Pancreas (tissue), 10 donors: ENCODE results near the gene SKI. TPM values are rescaled to one million over a fixed set of nuclear protein-coding genes. Genes with fewer than 3 reads are reported as not detected.

Source experiments
- ATAC-seq, 4 donors: fragments of 200-7000 bp; cut with Tn5 transposase; one replicate each; pipeline versions ENCODE4 v1.8.0 to v1.9.1; 2020; ENCODE audit warnings: mild to moderate bottlenecking in 4 of 4, moderate library complexity in 4 of 4
- DNase-seq, 6 donors: peaks; one replicate each; pipeline ENCODE4 v3.0.0-alpha.2; 2020
- FAIRE-seq: peaks from 2 replicates; lab custom pipeline; 2012; peaks lifted over from hg19 to GRCh38; lab: Jason Lieb, UNC
- H3K27ac ChIP-seq, 4 donors: fragments of 200-600 bp; sonication (generic); 1 replicate in 3 of 4; 2 replicates in 1 of 4; pipeline versions ENCODE4 v1.5.0 to v1.8.0; 2020
- H3K27me3 ChIP-seq, 4 donors: fragments of 200-600 bp; one replicate each; pipeline ENCODE4 v1.8.0; 2021
- H3K36me3 ChIP-seq, 3 donors: fragments of 200-600 bp; sonication (generic) in 1 of 3; one replicate each; pipeline versions ENCODE4 v1.5.0 to v1.8.0; 2020 to 2021
- H3K4me1 ChIP-seq, 3 donors: fragments of 200-600 bp; one replicate each; pipeline ENCODE4 v1.8.0; 2021
- H3K4me3 ChIP-seq, 4 donors: fragments of 200-600 bp; sonication (generic) in 2 of 4; one replicate each; pipeline versions ENCODE4 v1.5.0 to v1.8.0; 2020 to 2021
- H3K9me3 ChIP-seq, 4 donors: fragments of 200-600 bp; one replicate each; pipeline ENCODE4 v1.8.0; 2021
- WGBS, 2 donors: extraction: QIAGEN DNeasy Blood & Tissue Kit; methylation state at CpG; one replicate each; pipeline ENCODE4 v1.1.7; 2013; 5-methylcytosine and 5-hydroxymethylcytosine counted together
- intact Hi-C, 3 donors: fragments of 100-400 bp; cut with DNase I; formaldehyde crosslinking; loops; one replicate each; pipeline versions ENCODE4 v1.11.1 to v1.14.2; 2022
- polyA plus RNA-seq, 2 donors: library from polyadenylated mRNA; stranded (reverse); fragments of 200-250 nt; gene quantifications; one replicate each; pipeline ENCODE4 v1.2.3, GENCODE V29; 2013
- total RNA-seq, 6 donors: library from RNA; stranded (reverse); fragmentation: NEBNext Ultra II Directional in 4 of 6; extraction: Animal tissue kit (Norgen Biotek cat#: 25700) in 4 of 6; gene quantifications; one replicate each; pipeline versions ENCODE4 v1.2.1 to v1.2.4, GENCODE V29; 2021 to 2023
- TF ChIP-seq, protein P1 (sequence below), 4 donors: fragments of 200-600 bp; sonication (generic) in 3 of 4; IDR thresholded peaks; one replicate each; pipeline versions ENCODE4 v1.5.0 to v1.8.0; 2021; ENCODE audit warnings: antibody characterized with exemption in 4 of 4
- donor health status: healthy with polysubstance abuse.
- donor health status: DM: no; HTN: no; CAD: no; lungs with moderate emphysema.
- donor health status: DM: no; HTN: no; CAD: no.
- donor health status: control.
- donor health status: control.
- donor health status: Bipolar disorder and iron deficiency.
- donor health status: DM: yes; HTN: yes; CAD: no.
- donor health status: DM: no; HTN: no; CAD: no.
- donor health status: DM: no; HTN: no; CAD: no.
- donor health status: DM: yes; HTN: yes; CAD: no.

Gene SKI
- total and polyA plus RNA-seq, 8 donors, result 8.6 to 27.9 (median 14.0) TPM

DNA sequence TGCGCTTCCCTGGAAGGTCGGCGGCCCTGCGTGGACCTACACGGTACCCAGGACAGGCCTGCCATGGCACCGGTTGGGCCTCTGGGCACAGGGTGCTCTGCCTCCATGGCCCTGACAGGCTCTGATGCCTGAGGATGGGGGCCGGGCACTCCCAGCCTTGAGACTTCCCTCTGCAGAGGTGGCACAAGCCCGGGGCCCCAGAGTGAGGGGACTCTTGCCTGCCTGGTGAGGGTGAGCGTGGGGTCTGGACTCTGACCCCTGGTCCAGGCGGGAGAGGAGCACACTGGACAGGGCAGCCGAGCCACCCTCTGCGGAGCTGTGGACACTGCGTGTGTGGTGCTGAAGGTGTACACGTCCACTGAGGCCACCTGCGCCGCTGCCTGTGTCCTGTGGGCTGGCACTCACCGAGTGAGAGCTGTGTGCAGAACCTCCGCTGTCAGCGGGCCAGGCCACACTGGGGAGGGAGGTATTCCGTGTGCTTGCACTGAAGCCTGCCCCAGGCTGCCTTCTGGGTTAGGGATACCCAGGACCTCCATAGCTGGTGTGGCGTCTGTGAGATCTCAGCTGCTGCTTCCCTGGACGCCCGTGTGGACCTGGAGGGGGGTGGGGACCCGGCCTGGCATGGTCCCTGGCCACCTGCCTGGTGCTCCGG lies 10.4 kb downstream of the SKI start:
- Histone ChIP-seq H3K4me3 (no peak overlapping the region), H3K27me3 (no peaks in the 10 kb centered on the region), H3K27ac (peak overlapping the region in 1 of 4 donors; percentile 3), H3K9me3 (no peaks in the 10 kb centered on the region), H3K4me1 (peaks cover 12 to 42% (median 15%) of the 10 kb centered on the region in 3 donors), H3K36me3 (no peaks in the 10 kb centered on the region)
- TF ChIP-seq, protein P1, sequence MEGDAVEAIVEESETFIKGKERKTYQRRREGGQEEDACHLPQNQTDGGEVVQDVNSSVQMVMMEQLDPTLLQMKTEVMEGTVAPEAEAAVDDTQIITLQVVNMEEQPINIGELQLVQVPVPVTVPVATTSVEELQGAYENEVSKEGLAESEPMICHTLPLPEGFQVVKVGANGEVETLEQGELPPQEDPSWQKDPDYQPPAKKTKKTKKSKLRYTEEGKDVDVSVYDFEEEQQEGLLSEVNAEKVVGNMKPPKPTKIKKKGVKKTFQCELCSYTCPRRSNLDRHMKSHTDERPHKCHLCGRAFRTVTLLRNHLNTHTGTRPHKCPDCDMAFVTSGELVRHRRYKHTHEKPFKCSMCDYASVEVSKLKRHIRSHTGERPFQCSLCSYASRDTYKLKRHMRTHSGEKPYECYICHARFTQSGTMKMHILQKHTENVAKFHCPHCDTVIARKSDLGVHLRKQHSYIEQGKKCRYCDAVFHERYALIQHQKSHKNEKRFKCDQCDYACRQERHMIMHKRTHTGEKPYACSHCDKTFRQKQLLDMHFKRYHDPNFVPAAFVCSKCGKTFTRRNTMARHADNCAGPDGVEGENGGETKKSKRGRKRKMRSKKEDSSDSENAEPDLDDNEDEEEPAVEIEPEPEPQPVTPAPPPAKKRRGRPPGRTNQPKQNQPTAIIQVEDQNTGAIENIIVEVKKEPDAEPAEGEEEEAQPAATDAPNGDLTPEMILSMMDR (IDR thresholded peaks at IDR 0.05), result no peak
- ATAC-seq (peak; percentile 33 to 77 (median 68)), FAIRE-seq (no peak), DNase-seq (peak; percentile 47 to 91 (median 70))
- intact Hi-C loops, result loop anchor here in 1 of 3 donors (10.0 kb wide), 1 partner anchor 66 kb away; no protein-coding TSS in a partner anchor
- WGBS, 2 donors, result 46 to 57% methylated on average over 25 of the region's 25 CpGs

DNA sequence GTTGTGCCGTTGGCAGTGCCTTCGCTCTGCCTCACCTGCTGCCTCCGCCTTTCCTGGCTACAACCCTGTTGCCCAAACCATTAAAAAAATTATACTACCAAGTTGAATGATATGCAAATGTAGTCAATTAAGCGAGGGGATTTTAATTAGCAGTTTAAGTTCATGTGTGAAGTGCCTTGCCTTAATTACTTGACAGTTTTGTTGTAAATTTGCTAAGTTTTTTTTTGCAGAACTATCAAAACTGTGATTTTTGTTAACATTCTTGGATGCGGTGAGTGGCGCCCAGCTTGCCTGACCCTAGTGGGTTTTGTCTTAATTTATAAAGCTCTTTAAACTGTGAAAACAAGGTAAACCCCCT lies 10.9 kb downstream of the SKI start:
- 43 to 49% methylated on average over 6 of the region's 6 CpGs for WGBS, 2 donors
- Histone ChIP-seq H3K9me3 (no peaks in the 10 kb centered on the region), H3K4me1 (peaks cover 12 to 37% (median 15%) of the 10 kb centered on the region in 3 donors), H3K36me3 (no peaks in the 10 kb centered on the region), H3K27ac (no peak overlapping the region), H3K27me3 (no peaks in the 10 kb centered on the region), H3K4me3 (no peak overlapping the region)
- TF ChIP-seq, protein P1 (IDR thresholded peaks at IDR 0.05), result no peak
- DNase-seq, result no peak
- no peak for ATAC-seq
- FAIRE-seq, result no peak
- intact Hi-C loops, result loop anchor here in 1 of 3 donors (10.0 kb wide), 1 partner anchor 66 kb away; no protein-coding TSS in a partner anchor

DNA sequence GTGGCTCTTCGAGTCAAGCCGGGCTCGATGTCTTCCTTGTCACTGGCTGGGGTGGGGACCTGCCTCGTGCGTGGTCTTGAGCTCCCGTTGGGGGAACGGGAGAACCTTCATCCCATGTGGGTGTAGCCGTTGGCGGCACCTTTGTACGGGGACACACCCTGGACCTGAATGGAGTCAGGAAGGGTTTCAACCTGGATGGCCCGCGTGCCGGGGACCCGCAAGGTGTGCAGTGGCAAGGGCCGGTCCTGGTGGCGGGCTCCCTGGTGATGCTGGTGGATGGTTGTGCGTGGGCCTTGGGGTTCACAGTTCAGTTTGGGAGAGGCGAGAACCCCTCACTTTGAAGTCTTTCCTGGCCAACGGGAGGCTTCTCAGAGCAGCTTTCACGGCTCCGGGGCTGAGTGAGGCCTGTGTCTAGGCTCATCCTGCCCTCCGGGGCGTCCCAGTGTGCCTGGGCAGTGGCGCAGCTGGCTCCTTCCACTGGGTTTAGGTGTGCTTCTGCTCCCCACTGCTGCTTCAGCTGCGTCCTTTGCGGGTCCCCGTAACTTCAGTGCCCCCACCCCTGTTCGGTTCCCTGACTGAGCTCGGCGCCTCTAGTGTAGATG lies 11.4 kb downstream of the SKI start:
- no peak for ATAC-seq
- DNase-seq, result peak in 1 of 6 donors; percentile 15
- Histone ChIP-seq H3K27me3 (no peaks in the 10 kb centered on the region), H3K4me3 (no peak overlapping the region), H3K4me1 (peaks cover 12 to 33% (median 15%) of the 10 kb centered on the region in 3 donors), H3K36me3 (no peaks in the 10 kb centered on the region), H3K27ac (no peak overlapping the region), H3K9me3 (no peaks in the 10 kb centered on the region)
- 85 to 88% methylated on average over 30 of the region's 30 CpGs for WGBS, 2 donors
- no peak for FAIRE-seq
- intact Hi-C loops, result loop anchor here in 1 of 3 donors (10.0 kb wide), 1 partner anchor 65 kb away; no protein-coding TSS in a partner anchor
- TF ChIP-seq, protein P1 (IDR thresholded peaks at IDR 0.05), result no peak

DNA sequence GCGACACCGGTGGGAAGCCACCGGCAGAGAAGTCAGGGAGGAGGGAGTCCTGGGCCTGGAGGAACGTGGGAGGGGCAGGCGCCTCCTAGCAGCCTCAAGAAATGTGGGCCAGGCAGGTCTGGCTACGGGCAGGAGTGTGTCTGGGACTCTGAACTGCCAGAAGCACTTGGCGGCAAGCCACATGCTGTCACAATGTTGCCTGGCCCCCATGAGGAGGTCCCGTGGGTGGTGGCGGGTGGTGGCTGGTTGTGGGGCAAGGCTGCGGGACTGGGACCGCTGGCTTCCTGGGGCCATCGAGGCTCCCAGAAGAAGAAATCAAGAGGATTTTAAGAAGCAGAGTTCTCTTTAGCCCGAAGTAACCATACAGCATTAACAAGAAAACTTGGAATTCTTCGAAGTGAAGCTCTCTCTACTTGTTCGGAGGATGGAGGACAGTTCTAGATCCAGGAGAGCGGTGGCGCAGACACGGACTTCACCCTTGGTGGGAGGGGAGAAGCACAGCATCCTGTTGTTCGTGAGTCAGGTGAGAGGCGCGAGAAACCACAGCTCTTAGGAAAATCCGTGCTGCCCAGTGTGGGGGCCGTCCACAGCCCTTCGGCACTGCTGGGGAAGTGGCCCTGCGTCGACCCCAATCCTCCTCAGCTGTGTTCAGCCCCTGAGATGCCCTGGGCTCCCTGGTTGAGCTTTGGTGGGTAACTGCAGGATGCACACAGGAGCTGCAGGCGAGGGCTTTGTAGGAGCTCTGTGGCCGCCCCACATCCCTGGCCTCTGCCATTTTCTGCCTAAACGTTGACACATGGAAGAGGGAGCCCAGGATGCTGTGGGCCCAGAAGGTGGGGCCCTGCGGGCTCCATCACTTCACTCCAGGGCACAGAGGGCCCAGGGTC lies 12.4 kb downstream of the SKI start:
- Histone ChIP-seq H3K27ac (no peak overlapping the region), H3K9me3 (no peaks in the 10 kb centered on the region), H3K36me3 (no peaks in the 10 kb centered on the region), H3K4me3 (no peak overlapping the region), H3K27me3 (no peaks in the 10 kb centered on the region), H3K4me1 (peaks cover 10 to 25% (median 12%) of the 10 kb centered on the region in 3 donors)
- DNase-seq, result peak in 5 of 6 donors; percentile 47 to 86 (median 78)
- 61 to 71% methylated on average over 29 to 30 of the region's 30 CpGs for WGBS, 2 donors
- peak; percentile 37 to 57 (median 45) for ATAC-seq
- intact Hi-C loops, result no loop called here
- FAIRE-seq, result no peak
- TF ChIP-seq, protein P1 (IDR thresholded peaks at IDR 0.05), result no peak
